Embryonic facial prominence (tissue), 1 donor: ENCODE results near the gene NBEAL2.
A peak's percentile ranks its signal among the peaks of the same experiment; 100 is the strongest.

Experiments used
- DNase-seq: peaks from one replicate; pipeline ENCODE4 v3.0.0-alpha.2; 2016; ENCODE audit errors: extremely low spot score

NBEAL2 gene

GRCh38 chr3:46999516-47000197 is 20.2 kb downstream of the NBEAL2 start:
- DNase-seq: no peak

DNA sequence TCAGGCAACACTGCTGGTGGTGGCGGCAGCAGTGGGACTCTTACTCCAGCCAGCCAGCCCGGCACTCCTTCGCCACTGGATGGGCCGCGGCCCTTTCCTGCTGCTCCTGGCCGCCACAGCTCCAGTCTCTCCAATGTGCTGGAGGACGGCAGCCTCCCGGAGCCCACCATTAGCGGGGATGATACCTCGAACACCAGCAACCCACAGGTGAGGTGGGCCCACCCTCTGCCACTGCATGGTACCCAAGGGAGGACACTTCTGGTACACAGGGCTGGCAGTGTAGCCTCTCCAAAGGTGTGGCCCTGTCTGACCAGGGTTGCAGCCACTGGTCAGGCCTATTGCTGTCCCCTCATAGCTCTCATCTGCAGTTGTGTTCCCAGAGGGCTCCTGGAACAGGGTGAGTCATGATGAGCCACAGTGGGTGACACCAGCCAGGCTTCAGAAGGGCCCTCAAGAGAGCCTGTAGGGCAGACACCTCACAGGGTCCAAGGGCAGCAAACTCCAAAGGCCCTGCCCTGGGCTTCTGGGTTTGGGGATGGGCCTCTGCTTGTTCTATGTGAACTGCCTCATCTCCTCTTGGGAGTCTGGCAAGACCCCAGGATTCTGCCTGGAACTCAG is 20.8 kb downstream of the NBEAL2 start:
- DNase-seq: no peak

DNA sequence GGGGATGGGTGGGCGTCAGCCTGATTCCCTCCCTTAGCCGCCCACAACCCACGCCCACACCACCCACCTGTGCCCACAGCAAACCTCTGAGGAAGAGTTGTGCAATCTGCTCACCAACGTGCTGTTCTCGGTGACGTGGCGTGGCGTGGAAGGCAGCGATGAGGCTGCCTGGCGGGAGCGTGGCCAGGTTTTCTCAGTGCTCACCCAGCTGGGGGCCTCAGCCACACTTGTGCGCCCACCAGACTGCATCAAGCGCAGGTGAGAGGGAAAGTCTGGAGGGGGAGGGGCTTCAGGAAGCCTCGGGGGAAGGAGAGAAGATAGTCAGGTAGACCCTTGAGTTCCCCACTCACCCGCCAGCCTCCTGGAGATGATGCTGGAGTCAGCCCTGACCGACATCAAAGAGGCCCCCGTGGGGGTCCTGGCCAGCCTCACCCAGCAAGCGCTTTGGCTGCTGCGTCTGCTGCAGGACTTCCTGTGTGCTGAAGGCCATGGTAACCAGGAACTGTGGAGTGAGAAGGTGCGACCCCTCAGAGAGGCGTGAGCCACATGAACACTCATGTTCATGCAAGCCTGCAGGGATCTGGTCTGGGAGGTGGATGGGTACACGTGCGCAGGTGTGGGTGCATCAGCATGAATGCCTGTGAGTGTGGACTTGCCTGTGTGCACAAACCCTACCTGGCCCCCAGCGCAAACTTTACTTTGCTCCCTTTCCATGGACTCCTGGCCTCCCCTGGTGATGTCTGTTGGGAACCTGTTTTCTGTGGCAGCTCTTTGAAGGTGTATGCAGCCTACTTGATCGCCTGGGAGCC is 21.7 kb downstream of the NBEAL2 start:
- DNase-seq: no peak

- DNase-seq: no peak
Measured at GRCh38 chr3:47001731-47002170, 22.3 kb downstream of the NBEAL2 start.

GRCh38 chr3:47002171-47003055 is 22.9 kb downstream of the NBEAL2 start:
- DNase-seq: no peak

- no peak for DNase-seq
Measured at GRCh38 chr3:47003056-47003410, 23.6 kb downstream of the NBEAL2 start.

DNA sequence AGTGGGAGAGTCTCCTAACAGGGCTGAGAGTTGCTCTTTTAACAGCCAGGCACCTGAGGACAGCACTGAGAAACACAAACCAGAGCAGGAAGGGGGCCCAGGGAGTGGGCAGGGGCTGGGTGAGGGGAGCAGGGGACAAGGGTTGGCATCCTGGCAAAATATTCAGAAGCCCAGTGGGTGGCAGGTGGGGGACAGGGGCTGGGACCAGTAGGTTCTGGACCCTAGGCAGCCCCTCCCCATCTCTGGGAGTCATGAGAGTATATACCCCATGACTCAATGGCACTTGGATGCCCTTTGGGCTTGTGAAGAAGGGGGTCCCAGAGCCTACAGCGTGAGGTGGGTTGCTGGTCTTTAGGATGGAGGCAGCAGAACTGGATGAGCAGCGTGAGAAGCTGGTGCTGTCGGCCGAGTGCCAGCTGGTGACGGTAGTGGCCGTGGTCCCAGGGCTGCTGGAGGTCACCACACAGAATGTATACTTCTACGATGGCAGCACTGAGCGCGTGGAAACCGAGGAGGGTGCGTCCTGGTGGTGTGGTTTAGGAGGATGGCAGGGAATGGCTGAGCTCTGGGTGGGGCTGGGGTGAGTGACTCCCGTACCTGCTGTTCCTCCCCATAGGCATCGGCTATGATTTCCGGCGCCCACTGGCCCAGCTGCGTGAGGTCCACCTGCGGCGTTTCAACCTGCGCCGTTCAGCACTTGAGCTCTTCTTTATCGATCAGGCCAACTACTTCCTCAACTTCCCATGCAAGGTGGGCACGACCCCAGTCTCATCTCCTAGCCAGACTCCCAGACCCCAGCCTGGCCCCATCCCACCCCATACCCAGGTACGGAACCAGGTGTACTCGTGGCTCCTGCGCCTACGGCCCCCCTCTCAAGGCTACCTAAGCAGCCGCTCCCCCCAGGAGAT is 24.2 kb downstream of the NBEAL2 start:
- DNase-seq: no peak

DNA sequence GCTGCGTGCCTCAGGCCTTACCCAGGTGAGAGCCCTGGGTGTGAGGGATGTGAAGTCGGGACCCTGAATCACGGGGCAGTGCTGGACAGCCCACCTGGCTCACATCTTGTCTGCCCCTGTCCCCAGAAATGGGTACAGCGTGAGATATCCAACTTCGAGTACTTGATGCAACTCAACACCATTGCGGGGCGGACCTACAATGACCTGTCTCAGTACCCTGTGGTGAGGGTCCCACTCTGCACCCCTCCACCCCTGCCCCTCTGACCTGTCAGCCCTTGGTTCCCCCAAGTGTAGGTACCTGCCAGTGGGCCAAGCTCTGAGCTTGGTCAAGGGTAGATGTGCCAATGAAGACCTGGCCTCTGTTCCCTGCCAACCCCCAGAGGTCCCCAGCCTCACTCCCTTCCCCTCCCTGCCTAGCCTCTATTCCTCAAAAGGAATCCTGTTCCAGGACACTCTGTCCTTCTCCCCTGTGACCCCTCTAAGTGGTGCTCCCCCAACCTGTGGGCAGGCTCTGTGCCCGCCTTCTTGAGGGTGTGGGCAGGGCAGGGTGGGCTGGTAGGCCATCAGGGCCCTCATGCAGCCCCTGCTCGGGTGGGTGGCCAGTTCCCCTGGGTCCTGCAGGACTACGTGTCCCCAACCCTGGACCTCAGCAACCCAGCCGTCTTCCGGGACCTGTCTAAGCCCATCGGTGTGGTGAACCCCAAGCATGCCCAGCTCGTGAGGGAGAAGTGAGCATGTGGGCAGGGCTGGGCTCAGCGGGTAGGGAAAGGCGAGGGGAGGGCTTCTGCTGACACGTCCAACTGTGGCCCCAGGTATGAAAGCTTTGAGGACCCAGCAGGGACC is 25.1 kb downstream of the NBEAL2 start:
- DNase-seq: no peak

GRCh38 chr3:47005212-47006144 is 26.0 kb downstream of the NBEAL2 start:
- DNase-seq: no peak

DNA sequence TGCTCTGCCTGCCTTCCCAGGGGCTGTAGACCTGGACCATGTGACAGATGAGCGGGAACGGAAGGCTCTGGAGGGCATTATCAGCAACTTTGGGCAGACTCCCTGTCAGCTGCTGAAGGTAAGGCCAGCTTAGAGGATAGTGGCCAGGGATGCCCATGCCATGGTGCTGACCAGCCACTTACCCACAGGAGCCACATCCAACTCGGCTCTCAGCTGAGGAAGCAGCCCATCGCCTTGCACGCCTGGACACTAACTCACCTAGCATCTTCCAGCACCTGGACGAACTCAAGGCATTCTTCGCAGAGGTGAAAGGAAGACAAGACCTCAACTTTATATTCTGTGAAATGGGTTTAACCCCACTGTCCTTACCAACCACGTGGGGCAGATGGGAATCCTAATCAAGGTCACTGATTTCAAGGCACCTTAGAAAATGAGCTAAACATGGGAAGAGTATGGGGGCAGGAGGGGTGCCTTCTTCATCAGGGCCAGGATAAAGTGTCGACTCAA is 26.7 kb downstream of the NBEAL2 start:
- DNase-seq: no peak

DNA sequence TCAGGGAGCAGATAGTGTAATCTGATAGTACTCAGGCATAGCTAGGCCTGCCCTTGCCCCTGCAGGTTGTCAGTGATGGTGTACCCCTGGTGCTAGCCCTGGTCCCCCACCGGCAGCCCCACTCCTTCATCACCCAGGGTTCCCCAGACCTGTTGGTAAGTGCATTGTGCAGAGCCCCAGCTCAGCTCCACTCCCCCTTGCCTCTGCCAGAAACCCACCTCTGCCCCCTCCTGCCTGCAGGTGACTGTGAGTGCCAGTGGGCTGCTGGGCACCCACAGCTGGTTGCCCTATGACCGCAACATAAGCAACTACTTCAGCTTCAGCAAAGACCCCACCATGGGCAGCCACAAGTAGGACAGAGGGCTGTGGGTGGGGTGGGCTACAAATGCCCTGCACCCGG is 27.5 kb downstream of the NBEAL2 start:
- no peak for DNase-seq

DNA sequence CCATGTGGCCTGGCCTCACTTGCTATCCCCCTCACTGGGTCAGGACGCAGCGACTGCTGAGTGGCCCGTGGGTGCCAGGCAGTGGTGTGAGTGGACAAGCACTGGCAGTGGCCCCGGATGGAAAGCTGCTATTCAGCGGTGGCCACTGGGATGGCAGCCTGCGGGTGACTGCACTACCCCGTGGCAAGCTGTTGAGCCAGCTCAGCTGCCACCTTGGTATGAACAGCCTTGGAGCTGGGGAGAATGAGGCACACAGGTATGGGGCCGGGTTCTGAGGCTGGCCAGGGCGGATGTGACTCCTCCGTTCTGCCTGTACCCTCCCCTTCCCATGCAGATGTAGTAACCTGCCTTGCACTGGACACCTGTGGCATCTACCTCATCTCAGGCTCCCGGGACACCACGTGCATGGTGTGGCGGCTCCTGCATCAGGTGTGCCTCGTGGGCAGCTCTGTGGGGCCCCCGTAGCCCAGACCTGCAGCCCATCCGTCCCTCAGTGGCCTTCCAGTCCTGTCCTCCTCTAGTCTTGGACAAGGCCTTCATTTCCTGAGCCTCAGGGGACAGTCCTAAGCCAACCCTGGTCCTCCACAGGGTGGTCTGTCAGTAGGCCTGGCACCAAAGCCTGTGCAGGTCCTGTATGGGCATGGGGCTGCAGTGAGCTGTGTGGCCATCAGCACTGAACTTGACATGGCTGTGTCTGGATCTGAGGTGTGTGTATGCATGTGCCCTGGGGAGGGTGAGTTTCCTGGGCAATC is 28.2 kb downstream of the NBEAL2 start:
- no peak for DNase-seq

DNA sequence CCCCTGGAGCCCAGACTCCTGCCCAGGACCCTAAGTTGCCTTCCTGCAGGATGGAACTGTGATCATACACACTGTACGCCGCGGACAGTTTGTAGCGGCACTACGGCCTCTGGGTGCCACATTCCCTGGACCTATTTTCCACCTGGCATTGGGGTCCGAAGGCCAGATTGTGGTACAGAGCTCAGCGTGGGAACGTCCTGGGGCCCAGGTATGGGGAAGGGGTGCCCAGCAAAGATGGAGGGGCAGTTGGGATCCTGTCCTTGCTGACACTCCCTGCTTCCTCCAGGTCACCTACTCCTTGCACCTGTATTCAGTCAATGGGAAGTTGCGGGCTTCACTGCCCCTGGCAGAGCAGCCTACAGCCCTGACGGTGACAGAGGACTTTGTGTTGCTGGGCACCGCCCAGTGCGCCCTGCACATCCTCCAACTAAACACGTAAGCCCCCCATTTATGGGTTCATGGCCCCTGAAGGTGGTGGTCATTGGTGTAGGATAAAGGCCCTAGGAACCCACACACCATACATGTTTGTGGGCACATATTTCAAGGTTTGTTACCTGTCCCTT is 28.8 kb downstream of the NBEAL2 start:
- DNase-seq: no peak

GRCh38 chr3:47008851-47009224 is 29.4 kb downstream of the NBEAL2 start:
- DNase-seq: no peak

GRCh38 chr3:47009225-47010110 is 30.0 kb downstream of the NBEAL2 start:
- DNase-seq: peak; percentile 89

- DNase-seq: no peak
Measured at GRCh38 chr3:47010111-47010712, 30.7 kb downstream of the NBEAL2 start.
